ENCODE results near the gene TACC2. TPM values are rescaled to one million over a fixed set of nuclear protein-coding genes. Genes with fewer than 3 reads are reported as not detected.

Gene TACC2
- total and polyA plus RNA-seq, 2 donors (not counting 1 experiment from before 2014, with no cell fraction given), result not detected

- H2AFZ ChIP-seq (ENCODE audit: insufficient read depth, low read depth, low read length, poor library complexity, severe bottlenecking), result peak overlapping the region; percentile 92
Measured at GRCh38 chr10:121975295-121976086, 13.5 kb upstream of the TACC2 start.

More at GRCh38 chr10:121975295-121976086, 13.5 kb upstream of the TACC2 start:
- peaks cover 0 to 11% of the 10 kb centered on the region in 2 experiments for H3K36me3 ChIP-seq (replicated peaks in 1 of 2; ENCODE audit: control extremely low read depth in 1 of 2, control insufficient read depth in 1 of 2, extremely low read depth in 1 of 2, insufficient read depth in 2 of 2, low read length in 1 of 2)
- ChIA-PET POLR2A (interaction anchor here (0.6 to 2.0 kb wide), 2 partner anchors 47 to 63 kb away, joined by 6 to 7 read pairs; partner anchors contain the start of gene ATE1), CTCF (interaction anchor here (0.7 to 1.0 kb wide), 2 partner anchors 9 to 48 kb away, joined by 3 to 8 read pairs; no protein-coding TSS in a partner anchor)
- peak overlapping the region; percentile 81 for H3K4me2 ChIP-seq (replicated peaks; ENCODE audit: low read depth, low read length, poor library complexity, severe bottlenecking)
- peak overlapping the region; percentile 95 for H3K9ac ChIP-seq (ENCODE audit: low read length)
- no peak for DNase-seq
- H3K27me3 Mint-ChIP-seq, result no peaks in the 10 kb centered on the region
- no peaks in the 10 kb centered on the region for H3K9me3 Mint-ChIP-seq (ENCODE audit: insufficient read depth)
- ATAC-seq (ENCODE audit: low read depth), result no peak
- H3K27ac ChIP-seq (ENCODE audit: low read length in 2 of 2), result peak overlapping the region in 1 of 2 donors; percentile 78
- H3K27ac Mint-ChIP-seq, result peak overlapping the region; percentile 68
- H3K4me3 Mint-ChIP-seq, result peak overlapping the region; percentile 81
- WGBS (ENCODE audit: insufficient coverage), result 31% methylated on average over 18 of the region's 21 CpGs
- peak overlapping the region in 4 of 5 experiments; percentile 57 to 93 (median 82) for H3K4me3 ChIP-seq (ENCODE audit: control extremely low read depth in 1 of 5, extremely low read depth in 1 of 5, insufficient read depth in 1 of 5, low read depth in 2 of 5, low read length in 4 of 5)
- peaks cover 0 to 2% (median 0%) of the 10 kb centered on the region in 3 donors for H3K9me3 ChIP-seq (ENCODE audit: control extremely low read depth in 1 of 3, control insufficient read depth in 2 of 3, insufficient read depth in 1 of 3, low read length in 2 of 3)
- peaks cover 11 to 17% of the 10 kb centered on the region in 2 donors for H3K4me1 ChIP-seq (ENCODE audit: control insufficient read depth in 2 of 2, insufficient read depth in 2 of 2, low read length in 2 of 2)
- peaks cover 30% of the 10 kb centered on the region for H3K79me2 ChIP-seq (ENCODE audit: control insufficient read depth, insufficient read depth, low read length)
- peaks cover 23% of the 10 kb centered on the region for H4K20me1 ChIP-seq (ENCODE audit: control insufficient read depth, insufficient read depth, low read length, poor library complexity, severe bottlenecking)
- intact Hi-C loops (cut with micrococcal nuclease), result loop anchor here (1.0 to 2.0 kb wide), 2 partner anchors 47 to 399 kb away; partner anchors contain the start of genes ATE1 and PLEKHA1
- no peaks in the 10 kb centered on the region for H3K27me3 ChIP-seq (replicated peaks in 1 of 4; ENCODE audit: control extremely low read depth in 1 of 4, control insufficient read depth in 3 of 4, insufficient read depth in 4 of 4, low read length in 3 of 4)
- peaks cover 20% of the 10 kb centered on the region for H3K4me1 Mint-ChIP-seq
- TF ChIP-seq, protein P1, sequence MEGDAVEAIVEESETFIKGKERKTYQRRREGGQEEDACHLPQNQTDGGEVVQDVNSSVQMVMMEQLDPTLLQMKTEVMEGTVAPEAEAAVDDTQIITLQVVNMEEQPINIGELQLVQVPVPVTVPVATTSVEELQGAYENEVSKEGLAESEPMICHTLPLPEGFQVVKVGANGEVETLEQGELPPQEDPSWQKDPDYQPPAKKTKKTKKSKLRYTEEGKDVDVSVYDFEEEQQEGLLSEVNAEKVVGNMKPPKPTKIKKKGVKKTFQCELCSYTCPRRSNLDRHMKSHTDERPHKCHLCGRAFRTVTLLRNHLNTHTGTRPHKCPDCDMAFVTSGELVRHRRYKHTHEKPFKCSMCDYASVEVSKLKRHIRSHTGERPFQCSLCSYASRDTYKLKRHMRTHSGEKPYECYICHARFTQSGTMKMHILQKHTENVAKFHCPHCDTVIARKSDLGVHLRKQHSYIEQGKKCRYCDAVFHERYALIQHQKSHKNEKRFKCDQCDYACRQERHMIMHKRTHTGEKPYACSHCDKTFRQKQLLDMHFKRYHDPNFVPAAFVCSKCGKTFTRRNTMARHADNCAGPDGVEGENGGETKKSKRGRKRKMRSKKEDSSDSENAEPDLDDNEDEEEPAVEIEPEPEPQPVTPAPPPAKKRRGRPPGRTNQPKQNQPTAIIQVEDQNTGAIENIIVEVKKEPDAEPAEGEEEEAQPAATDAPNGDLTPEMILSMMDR (IDR thresholded peaks at IDR 0.05), result no peak
- TF ChIP-seq EZH2 (IDR thresholded peaks at IDR 0.05; ENCODE audit: borderline replicate concordance, insufficient read depth, low read depth, low read length, poor library complexity, severe bottlenecking), result no peak

All from B cell (primary cell).